HG03469 (cell line): ENCODE results near the gene ZMYM5.
"Not testable (repeated sequence)": the region's sequence is repeated elsewhere in the genome, so short reads cannot be mapped to it uniquely, and the experiment has no call there.

Experiments used
- ATAC-seq: cut with Tn5 transposase; IDR thresholded peaks from one replicate; pipeline ENCODE4 v1.9.1; 2021; ENCODE audit warnings: mild to moderate bottlenecking, moderate library complexity, moderate number of reproducible peaks; ENCODE audit not compliant: unreplicated experiment

The ZMYM5 gene

DNA sequence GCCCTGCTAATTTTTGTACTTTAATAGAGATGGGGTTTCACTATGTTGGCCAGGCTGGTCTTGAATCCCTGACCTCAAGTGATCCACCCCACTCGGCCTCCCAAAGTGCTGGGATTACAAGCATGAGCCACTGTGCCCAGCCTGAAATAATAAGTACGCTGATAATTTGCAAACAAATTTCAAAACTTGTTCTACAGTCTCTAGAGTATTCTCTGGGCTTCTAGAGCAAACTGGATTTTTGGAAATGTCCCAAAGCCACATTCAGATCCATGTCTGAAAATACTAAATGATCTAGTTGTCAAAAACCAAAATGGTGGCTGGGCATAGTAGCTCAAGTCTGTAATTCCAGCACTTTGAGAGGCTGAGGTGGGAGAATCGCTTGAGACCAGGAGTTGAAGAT is 40.8 kb downstream of the ZMYM5 start:
- ATAC-seq, result no peak

DNA sequence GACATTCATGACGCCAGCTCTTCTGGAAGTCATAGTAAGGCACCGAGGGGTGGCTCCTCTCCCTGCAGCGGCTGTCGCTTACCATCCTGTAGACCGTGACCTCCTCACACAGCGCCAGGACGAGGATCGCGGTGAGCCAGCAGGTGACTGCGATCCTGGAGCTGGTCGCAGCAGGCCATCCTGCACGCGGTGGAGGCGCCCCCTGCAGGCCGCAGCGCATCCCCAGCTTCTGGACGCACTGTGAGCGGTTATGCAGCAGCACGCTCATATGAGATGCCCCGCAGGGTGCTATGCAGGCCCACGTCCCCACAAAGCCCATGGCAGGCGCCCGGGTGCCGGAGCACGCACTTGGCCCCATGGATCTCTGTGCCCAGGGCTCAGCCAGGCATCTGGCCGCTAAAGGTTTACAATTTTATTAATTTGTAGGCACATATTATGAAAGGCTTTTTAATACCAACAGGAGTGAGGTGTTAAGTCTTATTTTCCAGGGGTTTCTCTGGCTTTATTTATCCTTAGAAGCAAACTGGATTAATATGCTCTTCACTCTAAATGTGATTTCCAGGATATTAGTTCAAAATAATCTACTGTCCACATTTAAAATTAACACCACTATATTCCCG is 45.1 kb downstream of the ZMYM5 start:
- no peak for ATAC-seq

DNA sequence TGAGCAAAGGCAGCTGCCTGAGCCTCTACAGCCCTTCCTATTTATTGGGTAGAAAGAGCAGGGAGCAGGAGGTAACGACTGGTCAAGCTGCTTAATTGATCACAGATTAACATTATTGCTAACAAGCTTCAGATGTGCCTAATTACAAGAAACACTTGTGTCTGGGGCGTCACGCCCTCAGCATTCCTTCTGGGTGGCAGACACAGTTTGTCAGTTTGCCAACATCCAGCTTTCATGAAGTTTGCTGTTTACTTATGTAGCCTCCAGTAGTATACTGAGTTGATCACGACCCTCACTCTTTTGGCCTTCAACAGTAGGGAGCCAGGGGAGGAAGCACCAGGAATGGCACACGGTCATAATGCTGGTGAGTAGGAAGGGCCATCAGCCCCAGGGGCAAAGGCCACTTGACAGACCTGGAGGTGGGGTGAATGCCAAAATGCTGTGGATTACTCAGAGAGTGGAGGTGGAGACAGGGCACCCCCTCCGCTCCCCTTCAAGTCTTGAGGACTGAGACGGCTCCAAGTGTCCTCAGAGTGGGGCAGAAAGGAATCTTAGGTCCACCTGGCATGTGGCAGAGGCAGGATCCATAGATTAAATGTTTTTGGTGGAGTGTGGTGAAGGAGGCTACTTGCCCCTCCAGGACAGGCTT is 45.8 kb downstream of the ZMYM5 start:
- ATAC-seq, result no peak

DNA sequence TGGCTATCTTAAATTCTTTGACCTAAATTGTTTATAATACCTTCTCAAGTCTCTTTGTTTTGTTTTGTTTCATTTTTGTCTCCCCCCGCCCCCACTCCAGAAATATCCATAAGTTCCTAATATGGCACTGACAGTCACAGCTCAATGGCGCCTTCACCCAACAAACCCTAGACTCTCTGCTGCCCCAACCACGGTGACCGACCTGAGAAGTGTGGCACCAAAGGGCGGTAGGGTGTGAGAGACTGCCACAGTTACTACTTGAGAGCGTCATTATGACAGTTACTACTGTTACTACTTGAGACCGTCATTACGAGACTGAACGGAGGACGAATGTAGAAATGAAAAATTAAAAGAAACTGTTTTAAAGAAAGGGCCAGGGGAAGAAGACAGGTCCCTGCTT is 46.3 kb downstream of the ZMYM5 start:
- ATAC-seq, result no peak

DNA sequence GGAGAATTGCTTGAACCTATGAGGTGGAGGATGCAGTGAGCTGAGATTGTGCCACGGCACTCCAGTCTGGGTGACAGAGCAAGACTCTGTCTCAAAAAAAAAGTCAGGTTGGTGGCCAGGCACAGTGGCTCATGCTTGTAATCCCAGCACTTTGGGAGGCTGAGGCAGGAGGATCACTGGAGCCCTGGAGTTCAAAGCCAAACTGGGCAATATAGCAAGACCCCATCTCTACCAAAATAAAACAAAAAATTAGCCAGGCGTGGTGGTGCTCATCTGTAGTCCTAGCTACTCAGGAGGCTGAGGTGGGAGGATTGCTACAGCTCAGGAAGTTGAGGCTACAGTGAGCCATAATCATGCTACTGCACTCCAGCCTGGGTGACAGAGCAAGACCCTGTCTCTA is 47.6 kb downstream of the ZMYM5 start:
- ATAC-seq, result not testable (repeated sequence)

DNA sequence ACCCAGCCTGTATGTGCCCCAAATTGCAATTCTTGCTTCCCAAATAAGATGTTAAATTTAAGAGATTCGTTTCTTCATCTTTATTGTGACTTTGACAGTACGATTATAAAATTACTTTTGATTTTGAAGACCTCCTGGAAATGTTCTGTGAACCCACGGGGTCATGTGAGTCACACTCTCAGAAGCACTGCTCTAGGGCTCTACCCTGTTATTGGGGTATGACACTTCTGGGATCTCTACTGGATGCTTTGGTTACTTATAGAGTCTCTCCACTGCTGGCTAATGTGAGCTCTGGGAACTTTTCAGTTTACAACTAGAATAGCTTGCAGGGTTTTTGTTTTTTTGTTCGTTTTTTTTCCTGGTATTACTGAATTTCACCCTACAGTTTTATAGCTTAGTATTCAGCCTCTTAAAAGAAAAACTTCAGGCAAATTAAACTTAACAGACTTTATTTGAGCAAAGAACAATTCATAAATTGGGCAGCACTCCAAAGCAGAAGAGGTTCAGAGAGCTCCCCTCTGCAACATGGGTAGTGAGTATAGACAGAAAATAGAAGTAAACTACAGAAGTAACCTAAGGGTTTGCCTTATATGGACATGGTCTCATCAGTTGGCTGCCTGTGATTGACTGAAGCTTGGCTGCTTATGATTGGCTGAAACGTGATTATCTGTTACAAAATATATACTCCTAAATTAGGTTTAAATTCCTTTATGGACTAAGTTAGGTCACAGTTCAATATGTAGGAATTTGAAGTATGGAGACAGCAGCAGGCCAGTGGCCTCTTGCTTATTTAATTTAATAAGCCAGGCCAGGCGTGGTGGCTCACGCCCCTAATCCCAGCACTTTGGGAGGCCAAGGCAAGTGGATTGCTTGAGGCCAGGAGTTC is 52.2 kb downstream of the ZMYM5 start:
- no peak for ATAC-seq

DNA sequence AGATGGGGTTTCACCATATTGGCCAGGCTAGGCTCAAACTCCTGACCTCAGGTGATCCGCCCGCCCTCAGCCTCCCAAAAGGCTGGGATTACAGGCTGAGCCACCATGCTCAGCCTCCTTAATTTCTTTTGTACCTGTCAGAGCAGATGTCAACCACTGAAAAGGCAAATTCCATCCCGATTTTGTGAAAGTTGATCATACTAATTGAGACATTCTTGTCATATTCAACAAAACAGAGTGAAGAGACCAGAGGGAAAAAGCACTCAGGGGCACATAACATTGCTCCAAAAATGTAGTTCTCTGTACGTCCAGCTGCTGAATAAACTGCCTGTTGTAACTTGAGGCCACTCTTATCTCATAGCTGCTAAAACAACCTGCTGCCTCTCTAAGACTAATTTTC is 53.3 kb downstream of the ZMYM5 start:
- no peak for ATAC-seq

DNA sequence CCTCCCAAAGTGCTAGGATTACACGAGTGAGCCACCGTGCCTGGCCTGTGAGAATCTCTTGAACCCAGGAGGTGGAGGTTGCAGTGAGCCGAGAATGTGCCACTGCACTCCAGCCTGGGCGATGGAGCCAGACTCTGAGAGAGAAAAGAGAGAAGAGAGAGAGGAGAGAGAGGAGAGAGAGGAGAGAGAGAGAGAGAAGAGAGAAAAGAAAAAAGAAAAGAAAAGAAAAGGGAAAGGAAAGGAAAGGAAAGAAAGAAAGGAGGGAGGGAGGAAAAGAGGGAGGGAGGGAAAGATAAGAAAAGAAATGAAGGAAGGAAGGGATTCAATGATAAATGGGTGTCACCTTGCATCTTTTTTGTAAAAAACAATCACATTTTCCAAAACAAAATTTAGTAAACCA is 57.7 kb downstream of the ZMYM5 start:
- ATAC-seq, result no peak

DNA sequence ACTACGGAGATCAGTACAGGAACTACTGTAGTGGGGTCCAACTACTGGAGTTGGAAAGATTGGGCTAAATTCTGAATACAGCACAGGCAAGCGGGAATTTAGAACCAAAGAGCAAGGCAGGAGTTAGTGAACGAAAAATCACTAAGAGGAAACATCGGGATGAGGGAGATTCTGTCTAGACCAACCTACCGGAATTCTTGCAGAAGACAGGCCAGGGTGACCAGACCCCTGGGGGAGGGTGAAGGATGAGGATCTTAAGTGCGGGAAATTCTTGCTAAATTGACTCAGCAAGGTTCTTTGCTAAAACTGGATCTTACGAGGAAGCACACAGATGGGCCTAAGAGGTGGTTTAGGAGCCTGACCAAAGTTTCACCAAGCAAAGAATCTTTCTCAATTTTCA is 67.5 kb downstream of the ZMYM5 start:
- no peak for ATAC-seq

DNA sequence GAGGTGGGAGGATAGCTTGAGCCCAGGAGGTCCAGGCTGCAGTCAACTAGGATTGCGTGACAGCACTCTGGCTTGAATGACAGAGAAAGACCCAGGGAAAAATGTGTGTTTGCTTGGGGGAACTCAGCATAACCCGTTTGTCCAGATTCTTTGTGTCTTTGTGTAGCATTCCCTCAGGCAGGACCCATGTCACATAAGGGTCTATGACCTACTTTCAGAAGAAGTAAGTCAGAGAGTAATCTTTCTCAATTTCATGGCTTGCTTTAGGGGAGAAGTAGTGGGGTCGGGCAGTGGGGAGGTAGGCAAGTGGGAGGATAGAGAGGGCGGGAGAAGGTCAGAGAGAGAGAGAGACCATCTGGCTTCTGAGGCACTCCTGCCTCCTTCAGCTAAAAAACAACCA is 68.8 kb downstream of the ZMYM5 start:
- ATAC-seq, result no peak

DNA sequence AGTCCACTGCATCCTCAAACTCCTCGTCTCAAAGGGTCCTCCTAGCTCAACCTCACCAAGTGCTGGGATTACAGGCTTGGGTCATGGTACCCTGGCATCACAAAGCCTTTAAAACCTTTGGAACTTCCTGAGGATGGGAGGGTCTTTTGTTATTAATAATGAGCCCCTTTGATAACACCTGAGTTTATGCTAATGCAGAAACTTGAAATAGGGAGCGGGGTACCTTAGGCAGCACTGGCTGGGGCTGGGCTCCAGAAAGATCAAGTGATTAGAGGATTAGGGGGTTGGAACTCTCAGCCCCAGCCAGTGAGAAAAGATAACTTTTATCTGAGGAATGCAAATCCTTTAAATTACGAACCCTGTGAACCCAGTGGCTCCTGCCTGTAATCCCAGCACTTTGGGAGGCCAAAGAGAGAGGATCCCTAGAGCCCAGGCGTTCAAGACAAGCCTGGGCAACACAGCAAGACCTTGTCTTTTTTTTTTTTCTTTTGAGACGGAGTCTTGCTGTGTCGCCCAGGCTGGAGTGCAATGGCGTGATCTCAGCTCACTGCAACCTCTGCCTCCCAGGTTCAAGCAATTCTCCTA is 71.4 kb downstream of the ZMYM5 start:
- ATAC-seq, result no peak

DNA sequence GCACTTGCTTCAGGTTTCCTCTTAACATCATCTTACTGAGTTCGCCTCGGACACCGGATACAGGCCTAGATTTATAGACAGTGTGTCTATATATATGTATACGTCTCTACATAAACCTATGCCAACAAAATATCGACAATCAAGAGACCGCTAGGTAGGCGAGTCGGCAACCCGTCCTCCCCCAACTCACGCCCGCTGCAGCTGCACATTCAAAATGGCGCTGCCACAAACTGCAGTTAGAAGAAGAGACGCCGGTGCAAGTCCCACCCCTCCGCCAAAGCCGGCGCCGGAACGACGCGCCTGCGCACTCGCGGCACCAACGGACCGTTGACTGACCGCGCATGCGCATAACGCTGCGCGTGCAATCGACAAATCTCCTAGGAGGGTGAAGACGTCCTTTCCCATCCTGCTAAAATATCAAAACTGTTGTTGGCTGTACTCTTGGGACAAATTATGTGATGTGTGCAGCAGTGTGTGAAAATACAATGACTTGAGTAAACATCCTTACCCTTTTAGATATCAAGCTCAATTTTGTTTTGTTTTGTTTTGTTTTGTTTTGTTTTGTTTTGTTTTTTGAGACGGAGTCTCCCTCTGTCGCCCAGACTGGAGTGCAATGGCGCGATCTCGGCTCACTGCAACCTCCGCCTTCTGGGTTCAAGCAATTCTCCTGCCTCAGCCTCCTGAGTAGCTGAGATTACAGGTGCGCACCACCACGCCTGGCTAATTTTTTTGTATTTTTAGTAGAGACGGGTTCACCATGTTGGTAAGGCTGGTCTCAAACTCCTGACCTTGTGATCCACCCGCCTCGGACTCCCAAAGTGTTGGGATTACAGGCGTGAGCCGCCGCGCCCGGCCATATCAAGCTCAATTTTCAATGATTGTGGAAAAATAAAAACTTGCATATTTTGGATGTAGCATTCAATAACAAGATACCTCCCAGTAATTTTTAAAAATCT is 80.4 kb downstream of the ZMYM5 start, which contains the start of gene PSPC1:
Gene PSPC1 (minus strand): TSS at position 219 of the 956 bp plus-strand sequence. CDS start 188 bp downstream, at position 31.
- peak; percentile 82 for ATAC-seq

DNA sequence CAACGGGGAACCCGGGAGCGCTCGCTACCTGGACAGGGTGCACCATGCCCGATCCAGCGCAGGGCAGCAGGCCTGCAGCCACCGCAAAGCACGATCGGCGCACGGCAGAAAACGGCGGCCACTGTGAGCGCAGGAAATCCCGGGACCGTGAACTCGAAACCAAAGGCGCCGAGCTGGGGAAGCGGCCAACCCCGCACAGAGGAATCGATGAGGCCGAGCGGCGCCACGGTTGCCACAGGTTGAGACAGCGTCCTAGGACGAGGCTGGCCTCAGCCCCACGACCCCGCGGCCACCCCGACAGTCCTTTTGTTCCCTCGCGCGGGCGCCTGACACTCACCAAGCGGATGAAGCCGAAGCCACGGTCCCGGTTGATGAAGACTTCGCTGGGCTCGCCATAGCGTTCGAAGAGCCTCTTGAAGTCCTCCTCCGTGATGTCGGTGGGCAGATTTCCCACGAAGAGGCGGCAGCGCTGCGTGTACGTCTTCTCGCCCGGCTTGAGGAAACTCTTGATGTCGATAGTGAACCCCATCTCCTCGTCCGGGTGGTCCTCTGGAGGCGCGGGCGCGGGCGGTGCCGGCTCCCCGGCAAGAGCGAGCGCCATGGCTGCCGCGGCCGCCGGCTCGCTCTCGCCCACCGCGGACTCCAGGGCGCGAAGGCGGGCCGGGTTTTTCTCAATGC is 81.3 kb downstream of the ZMYM5 start:
- ATAC-seq, result peak; percentile 20

DNA sequence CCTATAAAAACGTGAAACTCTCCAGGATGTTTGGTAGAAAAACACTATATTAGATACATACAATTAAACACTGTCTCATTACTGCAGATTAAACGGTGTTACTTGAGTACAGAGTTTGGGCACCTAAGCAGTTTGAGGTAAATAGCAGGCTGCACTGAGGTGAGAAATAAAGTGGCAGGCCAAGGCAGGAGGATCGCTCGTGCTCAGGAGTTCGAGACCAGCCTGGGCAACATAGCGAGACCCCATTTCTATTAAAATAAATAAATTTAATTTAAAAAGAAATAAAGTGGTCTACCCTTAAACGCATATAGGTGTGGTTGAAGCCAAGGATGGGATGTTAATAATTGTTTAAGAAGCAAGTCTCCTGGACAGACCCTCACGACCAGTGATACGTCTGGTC is 81.9 kb downstream of the ZMYM5 start:
- no peak for ATAC-seq

DNA sequence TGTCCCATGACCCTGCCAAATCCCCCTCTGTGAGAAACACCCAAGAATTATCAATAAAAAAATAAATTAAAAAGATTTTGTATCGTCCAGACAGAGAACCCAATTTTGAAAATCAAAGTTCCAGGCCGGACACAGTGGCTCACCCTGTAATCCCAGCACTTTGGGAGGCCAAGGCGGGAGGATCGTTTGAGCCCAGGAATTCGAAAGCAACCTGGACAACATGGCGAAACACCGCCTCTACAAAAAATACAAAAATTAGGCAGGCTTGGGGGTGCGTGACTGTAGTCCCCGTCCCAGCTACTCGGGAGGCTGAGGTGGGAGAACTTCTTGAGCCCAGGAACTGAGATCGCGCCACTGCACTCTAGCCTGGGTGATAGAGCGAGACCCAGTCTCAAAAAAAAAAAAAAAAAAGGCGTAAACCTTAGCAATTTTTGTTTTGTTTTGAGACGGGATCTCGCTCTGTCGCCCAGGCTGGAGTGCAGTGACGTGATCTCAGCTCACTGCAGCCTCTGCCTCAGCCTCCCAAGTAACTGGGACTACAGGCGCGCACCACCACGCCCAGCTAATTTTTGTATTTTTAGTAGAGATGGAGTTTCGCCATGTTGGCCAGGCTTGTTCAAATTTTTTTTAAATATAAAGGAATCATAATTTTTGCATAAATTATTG is 82.6 kb downstream of the ZMYM5 start:
- not testable (repeated sequence) for ATAC-seq
